ENCODE data around the gene LDLRAD4.

LDLRAD4 gene

GRCh38 chr18:13548966-13549879, 330.7 kb downstream of the LDLRAD4 start:
- DNase-seq (ENCODE audit: low read depth in 2 of 2): no peak

DNA sequence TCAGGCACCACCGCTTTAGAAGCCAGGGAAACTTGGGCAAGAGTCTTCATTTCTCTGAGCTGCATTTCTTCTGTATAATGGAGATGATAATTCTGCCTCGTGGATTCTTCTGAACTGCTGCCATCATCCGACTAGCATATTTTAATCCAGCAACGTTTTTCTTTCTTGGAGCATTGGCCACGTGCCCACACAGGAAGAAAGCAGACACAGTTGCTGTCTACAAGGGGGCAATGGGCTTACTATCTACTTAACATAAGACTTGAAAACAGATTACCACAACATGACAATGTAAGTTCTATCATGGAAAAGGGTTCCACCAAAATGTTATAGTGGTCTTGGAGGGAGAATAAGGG, 331.3 kb downstream of the LDLRAD4 start:
- no peak for DNase-seq (ENCODE audit: low read depth in 2 of 2)

- DNase-seq (ENCODE audit: low read depth in 2 of 2): no peak
These were observed 332.1 kb downstream of the LDLRAD4 start for GRCh38 chr18:13550418-13551304.

DNA sequence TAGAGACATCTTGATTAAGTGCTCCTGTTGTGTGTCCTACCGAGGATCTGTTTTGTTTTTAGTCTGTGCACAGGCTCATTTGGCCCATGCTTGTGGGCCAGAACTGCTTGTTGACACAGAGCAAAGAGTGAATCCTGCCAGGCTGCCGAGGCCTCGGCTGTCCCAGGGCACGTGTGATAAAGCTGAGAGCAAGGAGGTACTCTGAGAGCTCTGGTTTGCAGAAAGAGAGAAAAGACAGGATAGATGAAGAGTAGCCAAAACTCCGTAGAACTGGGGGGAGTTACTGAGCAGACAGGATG, 332.7 kb downstream of the LDLRAD4 start:
- DNase-seq (ENCODE audit: low read depth in 2 of 2): no peak

- no peak for DNase-seq (ENCODE audit: low read depth in 2 of 2)
These were observed 333.5 kb downstream of the LDLRAD4 start for GRCh38 chr18:13551841-13552733.

- DNase-seq (ENCODE audit: low read depth in 2 of 2): no peak
These were observed 334.9 kb downstream of the LDLRAD4 start for GRCh38 chr18:13553449-13553848.

GRCh38 chr18:13555192-13555591, 336.6 kb downstream of the LDLRAD4 start:
- no peak for DNase-seq (ENCODE audit: low read depth in 2 of 2)

DNA sequence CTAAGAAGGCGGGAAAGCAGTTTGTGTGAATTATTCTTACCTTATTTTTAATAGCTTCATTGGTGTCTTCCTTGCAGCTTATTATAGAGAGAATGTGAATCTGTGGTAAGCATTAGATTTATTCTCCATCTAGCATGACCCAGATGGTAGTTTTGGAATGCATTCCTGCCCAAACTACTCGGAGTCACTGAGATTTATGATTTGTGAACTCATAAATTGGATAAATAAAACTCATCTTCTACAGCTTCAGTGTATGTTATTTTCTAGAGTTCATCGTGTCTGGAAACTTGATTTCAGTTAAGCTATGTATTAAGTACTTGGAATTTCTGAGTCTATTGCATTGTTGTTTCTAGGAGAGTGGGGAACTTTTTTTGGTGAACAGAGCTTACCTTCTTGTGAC, 337.3 kb downstream of the LDLRAD4 start:
- DNase-seq (ENCODE audit: low read depth in 2 of 2): no peak

DNA sequence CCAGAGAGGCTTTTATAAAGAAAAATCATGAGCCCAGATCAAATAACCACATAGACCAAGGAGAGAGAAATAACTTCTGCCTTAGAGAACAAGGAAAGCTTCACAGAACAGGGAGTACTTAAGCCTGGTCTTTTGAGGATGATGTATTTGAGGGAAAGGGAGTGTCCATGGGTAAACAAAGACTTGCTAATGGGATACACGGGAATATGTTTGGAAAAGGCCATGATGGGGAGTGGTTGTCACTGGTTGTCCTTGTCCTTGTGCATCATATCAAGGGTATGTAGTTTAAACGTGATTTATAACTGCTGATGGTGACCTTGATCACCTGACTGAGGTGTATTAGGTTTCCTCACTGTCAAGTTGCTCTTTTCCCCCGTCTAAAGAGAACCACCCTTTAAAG, 337.9 kb downstream of the LDLRAD4 start:
- no peak for DNase-seq (ENCODE audit: low read depth in 2 of 2)

- DNase-seq (ENCODE audit: low read depth in 2 of 2): no peak
These were observed 339.6 kb downstream of the LDLRAD4 start for GRCh38 chr18:13558124-13558523.

GRCh38 chr18:13558790-13559189, 340.2 kb downstream of the LDLRAD4 start:
- DNase-seq (ENCODE audit: low read depth in 2 of 2): no peak

- no peak for DNase-seq (ENCODE audit: low read depth in 2 of 2)
These were observed 341.2 kb downstream of the LDLRAD4 start for GRCh38 chr18:13559754-13560153.

GRCh38 chr18:13560306-13560705, 341.7 kb downstream of the LDLRAD4 start:
- no peak for DNase-seq (ENCODE audit: low read depth in 2 of 2)

- peak; percentile 78 to 87 for DNase-seq (ENCODE audit: low read depth in 2 of 2)
These were observed 344.0 kb downstream of the LDLRAD4 start for GRCh38 chr18:13562494-13563029.

- DNase-seq (ENCODE audit: low read depth in 2 of 2): no peak
These were observed 344.8 kb downstream of the LDLRAD4 start for GRCh38 chr18:13563390-13563805.

GRCh38 chr18:13564579-13564978, 346.0 kb downstream of the LDLRAD4 start:
- no peak for DNase-seq (ENCODE audit: low read depth in 2 of 2)

- no peak for DNase-seq (ENCODE audit: low read depth in 2 of 2)
These were observed 346.7 kb downstream of the LDLRAD4 start for GRCh38 chr18:13565228-13565627.

DNA sequence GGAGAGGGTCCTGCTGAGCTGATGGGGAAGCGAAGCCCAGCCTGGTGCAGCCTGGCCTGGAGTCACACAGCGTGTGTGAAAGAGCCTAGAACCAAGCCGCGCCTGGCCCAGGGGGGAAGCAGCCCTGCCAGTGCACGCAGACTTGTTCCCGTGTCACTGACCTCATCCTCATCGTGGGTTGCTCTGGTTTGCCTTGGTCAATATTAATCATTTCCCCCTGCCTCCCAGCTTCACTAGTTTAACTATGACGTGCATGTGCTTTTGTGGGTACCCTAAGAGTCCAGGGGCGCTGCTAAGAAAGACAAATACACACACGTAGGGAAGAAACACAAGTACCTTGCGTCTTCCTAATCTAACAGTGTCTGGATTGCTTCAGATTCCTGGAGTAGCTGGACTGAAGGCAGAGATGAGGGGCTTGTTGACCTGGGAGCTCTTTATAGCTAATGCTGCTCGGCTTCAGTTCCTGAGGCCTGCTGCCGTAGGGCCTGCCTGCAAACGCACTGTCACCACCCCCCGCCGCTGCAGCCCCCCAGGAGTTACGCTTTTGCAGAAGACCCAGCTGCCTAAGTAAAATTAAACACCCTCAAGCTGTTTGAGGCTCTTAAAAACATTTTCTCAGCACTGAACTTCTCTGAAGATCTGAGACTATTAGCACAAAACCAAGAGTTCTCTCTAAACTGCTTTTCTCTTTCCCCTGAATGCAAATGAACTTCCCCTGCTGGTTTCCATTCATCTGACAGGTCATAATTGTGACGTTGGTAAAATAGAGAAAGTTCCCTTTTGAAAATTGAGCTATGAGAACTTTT, 348.6 kb downstream of the LDLRAD4 start:
- no peak for DNase-seq (ENCODE audit: low read depth in 2 of 2)

GRCh38 chr18:13568443-13569392, 350.2 kb downstream of the LDLRAD4 start:
- DNase-seq (ENCODE audit: low read depth in 2 of 2): peak in 1 of 2 donors; percentile 49

GRCh38 chr18:13570216-13570615, 351.7 kb downstream of the LDLRAD4 start:
- no peak for DNase-seq (ENCODE audit: low read depth in 2 of 2)

Measured in activated CD4-positive, alpha-beta T cell treated with anti-CD3 and anti-CD28 coated beads for 24 hours (primary cell).